ENCODE data around the gene BABAM2.

Gene BABAM2

DNA sequence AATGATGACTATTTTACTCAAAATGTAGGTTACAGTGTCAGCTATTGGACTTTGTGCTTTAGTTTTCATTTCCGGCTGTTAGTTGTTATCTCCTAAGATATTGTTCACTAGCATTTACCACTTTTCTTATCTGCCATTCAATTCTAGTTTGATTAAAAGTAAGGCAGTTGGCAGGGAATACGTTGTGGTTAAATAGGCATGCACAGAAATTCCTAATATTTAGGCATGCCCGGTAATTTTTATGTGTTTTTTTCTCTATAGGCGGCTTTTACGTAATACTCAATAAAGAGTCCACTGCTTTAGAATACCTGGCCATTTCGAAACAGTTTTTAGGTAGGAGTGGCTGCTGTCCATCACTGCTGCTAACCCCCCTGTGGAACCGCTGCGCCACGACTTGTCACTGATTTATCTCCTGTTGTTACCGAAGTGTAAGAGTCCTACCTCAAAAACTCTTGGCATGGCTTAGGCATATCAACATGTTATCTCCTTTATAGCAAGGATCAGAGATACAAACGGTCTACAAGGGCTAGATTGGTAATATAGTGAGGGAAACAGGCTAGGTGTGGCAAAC is 39.5 kb downstream of the BABAM2 start:
- no peak overlapping the region for H3K4me3 ChIP-seq (ENCODE audit: control insufficient read depth, low read depth, low read length)

DNA sequence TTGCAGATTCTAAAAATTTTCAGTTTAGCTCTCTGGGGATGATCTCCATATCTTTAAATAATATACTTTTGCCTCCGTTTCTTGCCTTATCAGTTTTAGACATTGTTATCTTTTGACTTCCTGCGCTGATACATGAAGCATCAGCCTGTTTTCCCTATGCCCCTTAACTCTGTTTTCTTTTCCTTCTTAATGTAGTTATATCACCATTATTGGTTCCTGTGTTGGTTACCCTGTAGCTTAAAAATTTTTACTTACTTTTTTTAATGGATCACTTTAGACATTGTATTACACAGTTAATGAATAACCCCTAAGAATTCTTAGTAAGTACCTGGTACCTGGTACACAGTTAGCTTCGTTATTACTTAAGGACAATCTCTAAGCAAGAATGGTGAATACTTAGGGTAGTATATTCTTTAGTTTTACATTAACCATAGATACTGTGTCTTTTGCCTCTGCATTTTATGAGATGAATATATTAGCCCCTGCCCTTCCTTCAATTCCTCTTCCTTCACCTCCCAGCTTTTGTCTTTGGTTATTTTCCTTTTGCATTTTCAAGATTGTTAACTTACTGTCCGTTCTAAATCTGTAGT is 40.9 kb downstream of the BABAM2 start:
- no peak overlapping the region for H3K4me3 ChIP-seq (ENCODE audit: control insufficient read depth, low read depth, low read length)
- TF ChIP-seq, protein P1, sequence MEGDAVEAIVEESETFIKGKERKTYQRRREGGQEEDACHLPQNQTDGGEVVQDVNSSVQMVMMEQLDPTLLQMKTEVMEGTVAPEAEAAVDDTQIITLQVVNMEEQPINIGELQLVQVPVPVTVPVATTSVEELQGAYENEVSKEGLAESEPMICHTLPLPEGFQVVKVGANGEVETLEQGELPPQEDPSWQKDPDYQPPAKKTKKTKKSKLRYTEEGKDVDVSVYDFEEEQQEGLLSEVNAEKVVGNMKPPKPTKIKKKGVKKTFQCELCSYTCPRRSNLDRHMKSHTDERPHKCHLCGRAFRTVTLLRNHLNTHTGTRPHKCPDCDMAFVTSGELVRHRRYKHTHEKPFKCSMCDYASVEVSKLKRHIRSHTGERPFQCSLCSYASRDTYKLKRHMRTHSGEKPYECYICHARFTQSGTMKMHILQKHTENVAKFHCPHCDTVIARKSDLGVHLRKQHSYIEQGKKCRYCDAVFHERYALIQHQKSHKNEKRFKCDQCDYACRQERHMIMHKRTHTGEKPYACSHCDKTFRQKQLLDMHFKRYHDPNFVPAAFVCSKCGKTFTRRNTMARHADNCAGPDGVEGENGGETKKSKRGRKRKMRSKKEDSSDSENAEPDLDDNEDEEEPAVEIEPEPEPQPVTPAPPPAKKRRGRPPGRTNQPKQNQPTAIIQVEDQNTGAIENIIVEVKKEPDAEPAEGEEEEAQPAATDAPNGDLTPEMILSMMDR (conservative IDR thresholded peaks at IDR 0.05; ENCODE audit: control insufficient read depth, insufficient read depth, low read depth, low read length), result no peak
- no peak for DNase-seq (ENCODE audit: low read depth)

More for the DNA sequence above, 39.5 kb downstream of the BABAM2 start:
- DNase-seq (ENCODE audit: low read depth), result no peak
- TF ChIP-seq, protein P1 (conservative IDR thresholded peaks at IDR 0.05; ENCODE audit: control insufficient read depth, insufficient read depth, low read depth, low read length), result no peak

DNA sequence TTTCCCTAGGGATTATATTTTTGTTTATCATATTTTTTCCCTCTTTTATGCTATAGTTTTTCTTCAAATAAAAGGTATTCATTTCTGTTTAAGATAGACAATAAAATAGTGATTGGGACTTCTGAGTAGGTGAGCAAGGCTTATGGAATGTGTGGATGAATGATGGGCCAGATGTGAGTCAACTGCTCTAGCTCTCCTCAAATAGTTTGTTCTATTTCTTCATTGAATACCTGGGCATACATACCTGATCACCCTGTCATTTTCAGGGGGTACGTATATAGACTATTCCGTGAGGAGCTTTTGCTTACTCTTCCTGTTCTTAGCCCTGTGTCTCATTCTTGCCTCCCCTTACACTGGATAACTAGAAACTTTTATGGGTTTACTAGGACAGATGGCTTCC is 41.9 kb downstream of the BABAM2 start:
- TF ChIP-seq, protein P1 (conservative IDR thresholded peaks at IDR 0.05; ENCODE audit: control insufficient read depth, insufficient read depth, low read depth, low read length), result no peak
- no peak overlapping the region for H3K4me3 ChIP-seq (ENCODE audit: control insufficient read depth, low read depth, low read length)
- peak; percentile 48 for DNase-seq (ENCODE audit: low read depth)

DNA sequence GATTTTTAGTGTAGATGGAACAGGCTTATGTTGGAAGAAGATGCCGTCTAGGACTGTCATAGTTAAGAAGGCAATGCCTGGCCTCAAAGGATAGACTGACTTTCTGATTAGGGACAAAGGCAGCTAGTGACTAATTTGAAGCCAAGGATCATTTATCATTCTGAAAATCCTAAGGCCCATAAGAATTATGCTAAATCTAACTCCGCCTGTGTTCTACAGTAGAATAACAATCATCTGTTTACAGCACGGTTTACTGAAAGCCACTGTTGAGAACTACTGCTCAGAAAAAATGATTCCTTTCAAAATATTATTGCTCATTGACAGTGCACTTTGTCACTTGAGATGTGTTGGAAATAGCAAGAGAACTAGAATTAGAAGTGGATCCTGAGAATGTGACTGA is 44.5 kb downstream of the BABAM2 start:
- no peak for DNase-seq (ENCODE audit: low read depth)
- TF ChIP-seq, protein P1 (conservative IDR thresholded peaks at IDR 0.05; ENCODE audit: control insufficient read depth, insufficient read depth, low read depth, low read length), result no peak
- no peak overlapping the region for H3K4me3 ChIP-seq (ENCODE audit: control insufficient read depth, low read depth, low read length)

GRCh38 chr2:27940090-27940671 is 49.7 kb downstream of the BABAM2 start:
- no peak overlapping the region for H3K4me3 ChIP-seq (ENCODE audit: control insufficient read depth, low read depth, low read length)
- no peak for DNase-seq (ENCODE audit: low read depth)
- TF ChIP-seq, protein P1 (conservative IDR thresholded peaks at IDR 0.05; ENCODE audit: control insufficient read depth, insufficient read depth, low read depth, low read length), result no peak

- TF ChIP-seq, protein P1 (conservative IDR thresholded peaks at IDR 0.05; ENCODE audit: control insufficient read depth, insufficient read depth, low read depth, low read length), result no peak
- no peak for DNase-seq (ENCODE audit: low read depth)
- no peak overlapping the region for H3K4me3 ChIP-seq (ENCODE audit: control insufficient read depth, low read depth, low read length)
Measured at GRCh38 chr2:27940982-27941381, 50.5 kb downstream of the BABAM2 start.
